K562 (cell line): ENCODE data around the gene UNC13C.

Source experiments
- EZH2 ChIP-seq: IDR thresholded peaks from 2 replicates; pipeline ENCODE4 v1.6.1; 2012; ENCODE audit warnings: low read depth, mild to moderate bottlenecking, inconsistent platforms, low read length, borderline replicate concordance
- GTF2E2 ChIP-seq: fragments of 200-800 bp; sonication (Bioruptor generic); IDR thresholded peaks from 2 replicates; pipeline ENCODE4 v1.6.1; 2016; ENCODE audit warnings: missing genetic modification characterization, missing compliant biosample characterization
- HDGF ChIP-seq: fragments of 450-650 bp; IDR thresholded peaks from 2 replicates; pipeline ENCODE4 v1.6.1; 2016
- POLR2AphosphoS2 ChIP-seq: IDR thresholded peaks from 2 replicates; pipeline ENCODE4 v1.6.1; 2012; ENCODE audit warnings: low read length, improper control_type of control experiment
- TF ChIP-seq, protein P1 (sequence below), 2 experiments: fragments of 450-650 bp in 1 of 2; sonication (generic) in 1 of 2; formaldehyde crosslinking in 1 of 2; IDR thresholded peaks; 2 replicates each; pipeline versions ENCODE4 v1.7.1 to v1.9.0; 2016 to 2022; ENCODE audit warnings: inconsistent platforms in 1 of 2, mild to moderate bottlenecking in 1 of 2, missing genetic modification reagents in 1 of 2

DNA sequence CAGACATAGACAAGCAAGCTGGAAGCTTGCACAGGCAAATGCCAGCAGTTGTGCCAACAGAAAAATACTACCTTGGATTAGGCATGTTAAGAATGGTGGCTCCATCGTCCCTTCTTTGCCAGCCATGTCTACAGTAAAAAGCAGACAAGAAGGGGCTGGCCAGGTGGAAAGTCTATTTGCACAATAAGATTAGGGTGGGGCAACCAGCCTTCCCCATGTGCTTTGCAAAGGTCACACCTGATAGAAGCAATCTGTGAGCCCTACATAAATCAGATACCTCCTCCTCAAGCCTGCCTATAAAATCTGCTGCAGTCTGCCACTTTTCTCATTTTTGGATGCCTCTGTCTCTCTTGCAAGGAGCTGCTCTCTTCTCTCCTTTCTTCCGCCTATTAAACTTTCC is 662.6 kb downstream of the UNC13C start:
- TF ChIP-seq, protein P1, sequence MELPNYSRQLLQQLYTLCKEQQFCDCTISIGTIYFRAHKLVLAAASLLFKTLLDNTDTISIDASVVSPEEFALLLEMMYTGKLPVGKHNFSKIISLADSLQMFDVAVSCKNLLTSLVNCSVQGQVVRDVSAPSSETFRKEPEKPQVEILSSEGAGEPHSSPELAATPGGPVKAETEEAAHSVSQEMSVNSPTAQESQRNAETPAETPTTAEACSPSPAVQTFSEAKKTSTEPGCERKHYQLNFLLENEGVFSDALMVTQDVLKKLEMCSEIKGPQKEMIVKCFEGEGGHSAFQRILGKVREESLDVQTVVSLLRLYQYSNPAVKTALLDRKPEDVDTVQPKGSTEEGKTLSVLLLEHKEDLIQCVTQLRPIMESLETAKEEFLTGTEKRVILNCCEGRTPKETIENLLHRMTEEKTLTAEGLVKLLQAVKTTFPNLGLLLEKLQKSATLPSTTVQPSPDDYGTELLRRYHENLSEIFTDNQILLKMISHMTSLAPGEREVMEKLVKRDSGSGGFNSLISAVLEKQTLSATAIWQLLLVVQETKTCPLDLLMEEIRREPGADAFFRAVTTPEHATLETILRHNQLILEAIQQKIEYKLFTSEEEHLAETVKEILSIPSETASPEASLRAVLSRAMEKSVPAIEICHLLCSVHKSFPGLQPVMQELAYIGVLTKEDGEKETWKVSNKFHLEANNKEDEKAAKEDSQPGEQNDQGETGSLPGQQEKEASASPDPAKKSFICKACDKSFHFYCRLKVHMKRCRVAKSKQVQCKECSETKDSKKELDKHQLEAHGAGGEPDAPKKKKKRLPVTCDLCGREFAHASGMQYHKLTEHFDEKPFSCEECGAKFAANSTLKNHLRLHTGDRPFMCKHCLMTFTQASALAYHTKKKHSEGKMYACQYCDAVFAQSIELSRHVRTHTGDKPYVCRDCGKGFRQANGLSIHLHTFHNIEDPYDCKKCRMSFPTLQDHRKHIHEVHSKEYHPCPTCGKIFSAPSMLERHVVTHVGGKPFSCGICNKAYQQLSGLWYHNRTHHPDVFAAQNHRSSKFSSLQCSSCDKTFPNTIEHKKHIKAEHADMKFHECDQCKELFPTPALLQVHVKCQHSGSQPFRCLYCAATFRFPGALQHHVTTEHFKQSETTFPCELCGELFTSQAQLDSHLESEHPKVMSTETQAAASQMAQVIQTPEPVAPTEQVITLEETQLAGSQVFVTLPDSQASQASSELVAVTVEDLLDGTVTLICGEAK (IDR thresholded peaks at IDR 0.05), result no peak
- TF ChIP-seq, protein P1 (CRISPR knock-in tag; IDR thresholded peaks at IDR 0.05), result no peak
- no peak for TF ChIP-seq HDGF
- TF ChIP-seq GTF2E2 (tag), result no peak
- no peak for TF ChIP-seq POLR2AphosphoS2
- no peak for TF ChIP-seq EZH2
